Activated naive CD4-positive, alpha-beta T cell treated with anti-CD3 and anti-CD28 coated beads, Interleukin-2, amount 10 ng/mL, durations not matched to agents 7 days and 5 days (primary cell): ENCODE data around the gene PARVA.
"Not testable (repeated sequence)": the region's sequence is repeated elsewhere in the genome, so short reads cannot be mapped to it uniquely, and the experiment has no call there.

Experiments used
- CTCF ChIA-PET: fragments of 350-600 bp; sonication (Branson Sonifier 250); formaldehyde crosslinking; loops from one replicate; lab custom pipeline; 2021; ENCODE audit warnings: antibody characterized with exemption; lab: Charles Lee
- DNase-seq: peaks from one replicate; pipeline ENCODE4 v3.0.0-alpha.2; 2020
- H3K27ac Mint-ChIP-seq: one replicate; pipeline ENCODE4 v1.8.0; 2021; ENCODE audit warnings: mild to moderate bottlenecking, moderate library complexity, mixed read lengths
- H3K27me3 Mint-ChIP-seq: one replicate; pipeline ENCODE4 v1.8.0; 2021; ENCODE audit warnings: mild to moderate bottlenecking, mixed read lengths
- H3K36me3 Mint-ChIP-seq: one replicate; pipeline ENCODE4 v1.8.0; 2021; ENCODE audit warnings: mixed read lengths
- H3K4me1 Mint-ChIP-seq: one replicate; pipeline ENCODE4 v1.8.0; 2021; ENCODE audit warnings: mixed read lengths
- H3K4me3 Mint-ChIP-seq: one replicate; pipeline ENCODE4 v1.8.0; 2021; ENCODE audit warnings: mild to moderate bottlenecking, moderate library complexity, mixed read lengths
- H3K9me3 Mint-ChIP-seq: one replicate; pipeline ENCODE4 v1.8.0; 2021; ENCODE audit warnings: mixed read lengths

The PARVA gene

GRCh38 chr11:12361682-12362081 lies 15.7 kb upstream of the PARVA start:
- H3K4me1 Mint-ChIP-seq, result peaks cover 70% of the 10 kb centered on the region
- peaks cover 7% of the 10 kb centered on the region for H3K9me3 Mint-ChIP-seq
- H3K27me3 Mint-ChIP-seq, result peaks cover 8% of the 10 kb centered on the region
- H3K36me3 Mint-ChIP-seq, result peaks cover 13% of the 10 kb centered on the region
- DNase-seq, result no peak
- CTCF ChIA-PET, result interaction anchor here (1.5 kb wide), 1 partner anchor 237 kb away, joined by 3 read pairs; no protein-coding TSS in a partner anchor
- no peak overlapping the region for H3K4me3 Mint-ChIP-seq
- H3K27ac Mint-ChIP-seq, result no peak overlapping the region

- Mint-ChIP-seq H3K4me3 (no peak overlapping the region), H3K27ac (peak overlapping the region; percentile 52), H3K9me3 (peaks cover 18% of the 10 kb centered on the region)
Observed at GRCh38 chr11:12362857-12363256, 14.5 kb upstream of the PARVA start.

GRCh38 chr11:12363373-12363772 lies 14.0 kb upstream of the PARVA start:
- CTCF ChIA-PET, result interaction anchor here (1.7 kb wide), 1 partner anchor 32 kb away, joined by 4 read pairs; no protein-coding TSS in a partner anchor
- Mint-ChIP-seq H3K4me1 (peaks cover 68% of the 10 kb centered on the region), H3K36me3 (peaks cover 28% of the 10 kb centered on the region), H3K27me3 (peaks cover 8% of the 10 kb centered on the region), H3K9me3 (peaks cover 22% of the 10 kb centered on the region), H3K4me3 (no peak overlapping the region), H3K27ac (no peak overlapping the region)
- no peak for DNase-seq

More at GRCh38 chr11:12362857-12363256, 14.5 kb upstream of the PARVA start:
- Mint-ChIP-seq H3K4me1 (peaks cover 70% of the 10 kb centered on the region), H3K27me3 (peaks cover 8% of the 10 kb centered on the region), H3K36me3 (peaks cover 24% of the 10 kb centered on the region)
- peak; percentile 42 for DNase-seq
- CTCF ChIA-PET, result interaction anchor here (0.8 to 1.7 kb wide), 2 partner anchors 32 to 1363 kb away, joined by 3 to 4 read pairs; no protein-coding TSS in a partner anchor

- peaks cover 43% of the 10 kb centered on the region for H3K36me3 Mint-ChIP-seq
- H3K4me1 Mint-ChIP-seq, result peaks cover 65% of the 10 kb centered on the region
- DNase-seq, result peak; percentile 91
- CTCF ChIA-PET, result interaction anchor here (1.1 to 1.6 kb wide), 2 partner anchors 10 to 35 kb away, joined by 3 to 11 read pairs; no protein-coding TSS in a partner anchor
- H3K27ac Mint-ChIP-seq, result peak overlapping the region; percentile 95
- peak overlapping the region; percentile 31 for H3K4me3 Mint-ChIP-seq
- H3K27me3 Mint-ChIP-seq, result peaks cover 16% of the 10 kb centered on the region
- peaks cover 34% of the 10 kb centered on the region for H3K9me3 Mint-ChIP-seq
Observed at GRCh38 chr11:12365965-12366575, 11.3 kb upstream of the PARVA start.

GRCh38 chr11:12367057-12367456 lies 10.3 kb upstream of the PARVA start:
- Mint-ChIP-seq H3K4me1 (peaks cover 57% of the 10 kb centered on the region), H3K36me3 (peaks cover 43% of the 10 kb centered on the region), H3K9me3 (peaks cover 41% of the 10 kb centered on the region), H3K27ac (peak overlapping the region; percentile 95), H3K27me3 (peaks cover 16% of the 10 kb centered on the region)
- CTCF ChIA-PET, result interaction anchor here (0.9 to 1.6 kb wide), 2 partner anchors 36 to 46 kb away, joined by 3 to 11 read pairs; no protein-coding TSS in a partner anchor
- not testable (repeated sequence) for DNase-seq, H3K4me3 Mint-ChIP-seq

GRCh38 chr11:12372111-12372510 lies 5.3 kb upstream of the PARVA start:
- Mint-ChIP-seq H3K36me3 (peaks cover 26% of the 10 kb centered on the region), H3K27me3 (peaks cover 33% of the 10 kb centered on the region), H3K9me3 (peaks cover 31% of the 10 kb centered on the region), H3K27ac (no peak overlapping the region), H3K4me1 (peaks cover 12% of the 10 kb centered on the region), H3K4me3 (no peak overlapping the region)
- DNase-seq, result no peak
- CTCF ChIA-PET, result no interaction called here

GRCh38 chr11:12375720-12376119 lies 1.7 kb upstream of the PARVA start:
- Mint-ChIP-seq H3K27ac (no peak overlapping the region), H3K36me3 (no peaks in the 10 kb centered on the region), H3K9me3 (peaks cover 7% of the 10 kb centered on the region), H3K4me3 (no peak overlapping the region), H3K4me1 (peaks cover 5% of the 10 kb centered on the region), H3K27me3 (peaks cover 55% of the 10 kb centered on the region)
- DNase-seq, result no peak
- CTCF ChIA-PET, result interaction anchor here (1.7 kb wide), 1 partner anchor 10 kb away, joined by 3 read pairs; no protein-coding TSS in a partner anchor

GRCh38 chr11:12376259-12377081 lies 901 bp upstream of the PARVA start:
- CTCF ChIA-PET, result interaction anchor here (1.1 to 1.7 kb wide), 2 partner anchors 11 to 45 kb away, joined by 3 to 8 read pairs; no protein-coding TSS in a partner anchor
- H3K27me3 Mint-ChIP-seq, result peaks cover 60% of the 10 kb centered on the region
- H3K4me1 Mint-ChIP-seq, result peaks cover 5% of the 10 kb centered on the region
- DNase-seq, result no peak
- no peak overlapping the region for H3K27ac Mint-ChIP-seq
- H3K4me3 Mint-ChIP-seq, result peak overlapping the region; percentile 42
- H3K36me3 Mint-ChIP-seq, result no peaks in the 10 kb centered on the region
- H3K9me3 Mint-ChIP-seq, result peaks cover 4% of the 10 kb centered on the region

GRCh38 chr11:12377824-12378593 lies 638 bp downstream of the PARVA start:
- peaks cover 5% of the 10 kb centered on the region for H3K4me1 Mint-ChIP-seq
- CTCF ChIA-PET, result no interaction called here
- H3K4me3 Mint-ChIP-seq, result peak overlapping the region; percentile 74
- no peaks in the 10 kb centered on the region for H3K36me3 Mint-ChIP-seq
- peak; percentile 28 for DNase-seq
- H3K27me3 Mint-ChIP-seq, result peaks cover 57% of the 10 kb centered on the region
- no peak overlapping the region for H3K27ac Mint-ChIP-seq
- H3K9me3 Mint-ChIP-seq, result no peaks in the 10 kb centered on the region

GRCh38 chr11:12380565-12381325 lies 3.4 kb downstream of the PARVA start:
- DNase-seq, result no peak
- CTCF ChIA-PET, result interaction anchor here (1.1 kb wide), 1 partner anchor 14 kb away, joined by 3 read pairs; no protein-coding TSS in a partner anchor
- Mint-ChIP-seq H3K36me3 (no peaks in the 10 kb centered on the region), H3K27ac (no peak overlapping the region), H3K4me1 (peaks cover 5% of the 10 kb centered on the region), H3K27me3 (peaks cover 55% of the 10 kb centered on the region), H3K4me3 (no peak overlapping the region), H3K9me3 (no peaks in the 10 kb centered on the region)

- Mint-ChIP-seq H3K27me3 (peaks cover 44% of the 10 kb centered on the region), H3K36me3 (no peaks in the 10 kb centered on the region), H3K9me3 (no peaks in the 10 kb centered on the region), H3K4me3 (no peak overlapping the region), H3K27ac (no peak overlapping the region), H3K4me1 (peaks cover 5% of the 10 kb centered on the region)
- no peak for DNase-seq
- CTCF ChIA-PET, result no interaction called here
Observed at GRCh38 chr11:12381875-12382274, 4.5 kb downstream of the PARVA start.

GRCh38 chr11:12382451-12382850 lies 5.1 kb downstream of the PARVA start:
- no peak overlapping the region for H3K4me3 Mint-ChIP-seq
- H3K4me1 Mint-ChIP-seq, result peaks cover 5% of the 10 kb centered on the region
- CTCF ChIA-PET, result interaction anchor here (2.0 kb wide), 1 partner anchor 51 kb away, joined by 9 read pairs; no protein-coding TSS in a partner anchor
- no peak overlapping the region for H3K27ac Mint-ChIP-seq
- no peaks in the 10 kb centered on the region for H3K9me3 Mint-ChIP-seq
- DNase-seq, result no peak
- no peaks in the 10 kb centered on the region for H3K36me3 Mint-ChIP-seq
- peaks cover 38% of the 10 kb centered on the region for H3K27me3 Mint-ChIP-seq

GRCh38 chr11:12386309-12386708 lies 8.9 kb downstream of the PARVA start:
- H3K27me3 Mint-ChIP-seq, result peaks cover 16% of the 10 kb centered on the region
- CTCF ChIA-PET, result no interaction called here
- no peak overlapping the region for H3K27ac Mint-ChIP-seq
- H3K4me1 Mint-ChIP-seq, result no peaks in the 10 kb centered on the region
- H3K36me3 Mint-ChIP-seq, result no peaks in the 10 kb centered on the region
- no peak overlapping the region for H3K4me3 Mint-ChIP-seq
- no peaks in the 10 kb centered on the region for H3K9me3 Mint-ChIP-seq
- DNase-seq, result no peak
